Measurements from ENCODE around the gene PGA4. TPM values are rescaled to one million over a fixed set of nuclear protein-coding genes. Genes with fewer than 3 reads are reported as not detected.
"Not testable (repeated sequence)": the region's sequence is repeated elsewhere in the genome, so short reads cannot be mapped to it uniquely, and the experiment has no call there.

Gene PGA4
- polyA plus RNA-seq: 1 to 10 TPM in 1 of 3 donors, not detected in 2; 1.6 TPM

GRCh38 chr11:61222047-61222446, at the start of gene PGA4:
TSS of gene PGA4 (plus strand) at chr11:61222347. CDS start at chr11:61222401, 54 bp downstream.
- not testable (repeated sequence) for H3K27me3 Mint-ChIP-seq (ENCODE audit: low read depth in 3 of 3); H3K9me3 Mint-ChIP-seq; H3K27ac Mint-ChIP-seq; DNase-seq; H3K4me1 Mint-ChIP-seq; H3K4me3 Mint-ChIP-seq; H3K36me3 Mint-ChIP-seq

- Mint-ChIP-seq H3K4me1 (peaks cover 3 to 11% of the 10 kb centered on the region in 2 donors), H3K36me3 (no peaks in the 10 kb centered on the region), H3K4me3 (no peak overlapping the region), H3K27me3 (ENCODE audit: low read depth in 3 of 3) (peaks cover 3 to 11% (median 4%) of the 10 kb centered on the region in 3 donors), H3K9me3 (no peaks in the 10 kb centered on the region), H3K27ac (peak overlapping the region in 1 of 6 donors; percentile 20)
- no peak for DNase-seq
Observed at GRCh38 chr11:61172356-61172755, 49.8 kb upstream of the PGA4 start.

GRCh38 chr11:61172888-61173287, 49.3 kb upstream of the PGA4 start:
- Mint-ChIP-seq H3K4me3 (no peak overlapping the region), H3K27ac (no peak overlapping the region), H3K4me1 (peaks cover 3 to 11% of the 10 kb centered on the region in 2 donors), H3K36me3 (no peaks in the 10 kb centered on the region), H3K9me3 (no peaks in the 10 kb centered on the region), H3K27me3 (ENCODE audit: low read depth in 3 of 3) (peaks cover 2 to 11% (median 3%) of the 10 kb centered on the region in 3 donors)
- DNase-seq: no peak

GRCh38 chr11:61173456-61173855, 48.7 kb upstream of the PGA4 start:
- H3K4me3 Mint-ChIP-seq: no peak overlapping the region
- H3K27me3 Mint-ChIP-seq (ENCODE audit: low read depth in 3 of 3): peaks cover 2 to 11% (median 3%) of the 10 kb centered on the region in 3 donors
- H3K36me3 Mint-ChIP-seq: no peaks in the 10 kb centered on the region
- H3K4me1 Mint-ChIP-seq: peaks cover 3 to 11% of the 10 kb centered on the region in 2 donors
- H3K9me3 Mint-ChIP-seq: no peaks in the 10 kb centered on the region
- no peak overlapping the region for H3K27ac Mint-ChIP-seq
- no peak for DNase-seq

GRCh38 chr11:61174273-61174672, 47.9 kb upstream of the PGA4 start:
- no peak overlapping the region for H3K27ac Mint-ChIP-seq
- peaks cover 3 to 11% of the 10 kb centered on the region in 2 donors for H3K4me1 Mint-ChIP-seq
- no peaks in the 10 kb centered on the region for H3K9me3 Mint-ChIP-seq
- H3K27me3 Mint-ChIP-seq (ENCODE audit: low read depth in 3 of 3): peaks cover 2 to 11% (median 3%) of the 10 kb centered on the region in 3 donors
- DNase-seq: no peak
- H3K36me3 Mint-ChIP-seq: no peaks in the 10 kb centered on the region
- H3K4me3 Mint-ChIP-seq: no peak overlapping the region

GRCh38 chr11:61174949-61175348, 47.2 kb upstream of the PGA4 start:
- Mint-ChIP-seq H3K27ac (no peak overlapping the region), H3K36me3 (no peaks in the 10 kb centered on the region), H3K4me1 (peaks cover 3 to 11% of the 10 kb centered on the region in 2 donors), H3K27me3 (ENCODE audit: low read depth in 3 of 3) (peaks cover 5 to 11% (median 5%) of the 10 kb centered on the region in 3 donors), H3K4me3 (no peak overlapping the region), H3K9me3 (no peaks in the 10 kb centered on the region)
- DNase-seq: no peak

GRCh38 chr11:61176446-61176845, 45.7 kb upstream of the PGA4 start:
- Mint-ChIP-seq H3K36me3 (no peaks in the 10 kb centered on the region), H3K27me3 (ENCODE audit: low read depth in 3 of 3) (peaks cover 5 to 11% (median 5%) of the 10 kb centered on the region in 3 donors), H3K4me1 (peaks cover 3 to 11% of the 10 kb centered on the region in 2 donors), H3K9me3 (no peaks in the 10 kb centered on the region), H3K4me3 (no peak overlapping the region), H3K27ac (no peak overlapping the region)
- no peak for DNase-seq

GRCh38 chr11:61180205-61180604, 41.9 kb upstream of the PGA4 start:
- not testable (repeated sequence) for H3K27me3 Mint-ChIP-seq (ENCODE audit: low read depth in 3 of 3); H3K4me3 Mint-ChIP-seq; H3K4me1 Mint-ChIP-seq; DNase-seq; H3K36me3 Mint-ChIP-seq; H3K9me3 Mint-ChIP-seq; H3K27ac Mint-ChIP-seq

- H3K36me3 Mint-ChIP-seq: no peaks in the 10 kb centered on the region
- no peaks in the 10 kb centered on the region for H3K9me3 Mint-ChIP-seq
- H3K27me3 Mint-ChIP-seq (ENCODE audit: low read depth in 3 of 3): peaks cover 2 to 5% (median 3%) of the 10 kb centered on the region in 3 donors
Observed at GRCh38 chr11:61181489-61181888, 40.7 kb upstream of the PGA4 start.

GRCh38 chr11:61183645-61184044, 38.5 kb upstream of the PGA4 start:
- DNase-seq: no peak
- no peak overlapping the region for H3K27ac Mint-ChIP-seq
- no peak overlapping the region for H3K4me3 Mint-ChIP-seq
- no peaks in the 10 kb centered on the region for H3K9me3 Mint-ChIP-seq
- H3K36me3 Mint-ChIP-seq: no peaks in the 10 kb centered on the region
- peaks cover 2 to 3% (median 2%) of the 10 kb centered on the region in 3 donors for H3K27me3 Mint-ChIP-seq (ENCODE audit: low read depth in 3 of 3)
- H3K4me1 Mint-ChIP-seq: no peaks in the 10 kb centered on the region

More at GRCh38 chr11:61181489-61181888, 40.7 kb upstream of the PGA4 start:
- no peak overlapping the region for H3K27ac Mint-ChIP-seq
- no peak overlapping the region for H3K4me3 Mint-ChIP-seq
- DNase-seq: no peak
- H3K4me1 Mint-ChIP-seq: no peaks in the 10 kb centered on the region

- Mint-ChIP-seq H3K9me3 (no peaks in the 10 kb centered on the region), H3K4me3 (no peak overlapping the region), H3K4me1 (no peaks in the 10 kb centered on the region), H3K27ac (no peak overlapping the region), H3K27me3 (ENCODE audit: low read depth in 3 of 3) (peaks cover 2 to 4% (median 2%) of the 10 kb centered on the region in 3 donors), H3K36me3 (no peaks in the 10 kb centered on the region)
- no peak for DNase-seq
Observed at GRCh38 chr11:61186504-61186903, 35.6 kb upstream of the PGA4 start.

- Mint-ChIP-seq H3K4me3 (no peak overlapping the region), H3K27me3 (ENCODE audit: low read depth in 3 of 3) (peaks cover 2 to 5% (median 3%) of the 10 kb centered on the region in 3 donors), H3K27ac (no peak overlapping the region), H3K4me1 (no peaks in the 10 kb centered on the region), H3K9me3 (no peaks in the 10 kb centered on the region), H3K36me3 (no peaks in the 10 kb centered on the region)
- DNase-seq: peak; percentile 62 to 71 (median 65)
Observed at GRCh38 chr11:61187505-61188130, 34.5 kb upstream of the PGA4 start.

- Mint-ChIP-seq H3K9me3 (no peaks in the 10 kb centered on the region), H3K27me3 (ENCODE audit: low read depth in 3 of 3) (peaks cover 2 to 8% (median 4%) of the 10 kb centered on the region in 3 donors), H3K4me1 (no peaks in the 10 kb centered on the region), H3K36me3 (no peaks in the 10 kb centered on the region), H3K4me3 (no peak overlapping the region), H3K27ac (no peak overlapping the region)
- no peak for DNase-seq
Observed at GRCh38 chr11:61189933-61190332, 32.2 kb upstream of the PGA4 start.

- DNase-seq: no peak
- no peaks in the 10 kb centered on the region for H3K4me1 Mint-ChIP-seq
- H3K27me3 Mint-ChIP-seq (ENCODE audit: low read depth in 3 of 3): peaks cover 2 to 9% (median 4%) of the 10 kb centered on the region in 3 donors
- H3K36me3 Mint-ChIP-seq: no peaks in the 10 kb centered on the region
- no peak overlapping the region for H3K4me3 Mint-ChIP-seq
- H3K9me3 Mint-ChIP-seq: no peaks in the 10 kb centered on the region
- H3K27ac Mint-ChIP-seq: no peak overlapping the region
Observed at GRCh38 chr11:61193596-61193995, 28.6 kb upstream of the PGA4 start.

GRCh38 chr11:61194169-61194671, 27.9 kb upstream of the PGA4 start:
- H3K36me3 Mint-ChIP-seq: no peaks in the 10 kb centered on the region
- no peaks in the 10 kb centered on the region for H3K9me3 Mint-ChIP-seq
- no peak overlapping the region for H3K27ac Mint-ChIP-seq
- no peak overlapping the region for H3K4me3 Mint-ChIP-seq
- peaks cover 2 to 9% (median 4%) of the 10 kb centered on the region in 3 donors for H3K27me3 Mint-ChIP-seq (ENCODE audit: low read depth in 3 of 3)
- DNase-seq: no peak
- no peaks in the 10 kb centered on the region for H3K4me1 Mint-ChIP-seq

Measured in immature natural killer cell (primary cell).